GM18499 (cell line): ENCODE measurements around the gene ATP8A1.
"Not testable (repeated sequence)": the region's sequence is repeated elsewhere in the genome, so short reads cannot be mapped to it uniquely, and the experiment has no call there.

Source experiments
- ATAC-seq: cut with Tn5 transposase; IDR thresholded peaks from one replicate; pipeline ENCODE4 v1.9.1; 2021; ENCODE audit warnings: moderate number of reproducible peaks; ENCODE audit not compliant: insufficient read depth, unreplicated experiment

Gene ATP8A1

DNA sequence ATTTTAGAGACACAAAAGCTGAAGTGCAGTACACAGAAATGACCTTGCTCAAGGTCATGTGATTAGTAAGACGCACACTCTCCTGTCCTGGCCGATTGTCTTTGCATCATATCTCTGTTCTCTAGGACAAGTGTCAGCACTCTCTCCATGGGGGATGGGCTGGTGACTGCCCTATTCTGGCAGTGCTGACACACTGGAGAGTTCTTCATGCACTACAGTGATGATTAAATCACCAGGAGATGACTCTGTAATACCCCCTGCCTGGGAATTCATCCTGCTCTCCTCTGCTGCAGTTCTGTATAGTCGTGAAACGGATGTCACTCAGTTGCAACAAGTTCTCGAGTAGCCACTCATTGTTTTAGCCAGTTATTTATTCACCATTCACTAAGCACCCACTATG is 264.9 kb downstream of the ATP8A1 start:
- ATAC-seq: no peak

DNA sequence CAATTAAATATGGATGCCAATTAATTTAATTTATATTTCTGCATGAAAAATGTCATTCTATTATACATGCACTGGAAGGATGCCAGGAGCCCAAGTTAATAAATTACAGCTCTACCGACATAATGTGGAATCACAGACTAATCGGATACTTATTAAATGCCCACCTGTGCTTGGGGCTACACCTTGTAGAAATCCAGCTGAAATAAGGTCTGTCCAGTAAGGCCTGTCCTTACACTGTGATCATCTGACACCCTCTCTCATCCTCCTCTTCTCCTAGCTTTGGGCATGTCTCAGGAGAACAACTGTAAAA is 265.6 kb downstream of the ATP8A1 start:
- ATAC-seq: no peak

GRCh38 chr4:42390622-42391354 is 266.1 kb downstream of the ATP8A1 start:
- no peak for ATAC-seq

DNA sequence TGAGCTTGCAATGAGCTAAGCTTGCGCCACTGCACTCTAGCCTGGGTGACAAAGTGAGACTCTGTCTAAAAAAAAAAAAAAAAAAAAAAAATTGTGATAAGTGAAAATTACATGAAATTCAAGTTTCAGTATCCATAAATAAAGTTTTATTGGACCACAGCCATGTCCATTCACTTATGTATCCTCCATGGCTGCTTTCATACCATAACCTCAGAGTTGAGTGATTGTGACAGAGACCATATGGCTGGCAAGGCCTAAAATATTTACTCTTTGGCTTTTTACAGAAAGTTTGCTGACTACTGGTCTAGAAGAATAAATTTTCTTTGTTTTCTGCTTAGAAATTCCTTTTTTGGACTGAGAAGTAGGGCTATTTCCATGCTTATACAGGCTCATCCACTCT is 271.4 kb downstream of the ATP8A1 start:
- no peak for ATAC-seq

DNA sequence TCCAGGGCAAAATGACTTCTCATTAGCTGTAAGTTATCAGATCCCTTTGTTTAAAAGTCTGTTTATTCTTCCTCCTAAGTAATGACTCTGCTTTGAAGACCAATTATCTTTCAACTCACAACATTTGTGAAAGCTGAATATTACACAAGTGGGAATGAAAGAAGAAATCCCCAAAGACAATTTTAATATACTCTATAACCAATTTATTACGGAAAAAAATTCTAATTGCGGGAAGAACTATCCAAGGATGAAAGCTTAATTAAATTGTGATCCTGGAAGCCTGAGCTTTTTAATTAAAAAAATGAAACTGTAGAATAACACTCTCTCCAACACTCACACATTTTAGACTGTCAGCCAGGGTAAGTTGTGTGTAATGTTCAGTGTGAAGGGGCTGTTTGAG is 275.2 kb downstream of the ATP8A1 start:
- no peak for ATAC-seq

- no peak for ATAC-seq
Measured at GRCh38 chr4:42377497-42377896, 279.4 kb downstream of the ATP8A1 start.

- not testable (repeated sequence) for ATAC-seq
Measured at GRCh38 chr4:42372303-42372702, 284.6 kb downstream of the ATP8A1 start.

- no peak for ATAC-seq
Measured at GRCh38 chr4:42371305-42372252, 285.3 kb downstream of the ATP8A1 start.

- ATAC-seq: no peak
Measured at GRCh38 chr4:42369489-42369888, 287.4 kb downstream of the ATP8A1 start.

- no peak for ATAC-seq
Measured at GRCh38 chr4:42366959-42367358, 289.9 kb downstream of the ATP8A1 start.

DNA sequence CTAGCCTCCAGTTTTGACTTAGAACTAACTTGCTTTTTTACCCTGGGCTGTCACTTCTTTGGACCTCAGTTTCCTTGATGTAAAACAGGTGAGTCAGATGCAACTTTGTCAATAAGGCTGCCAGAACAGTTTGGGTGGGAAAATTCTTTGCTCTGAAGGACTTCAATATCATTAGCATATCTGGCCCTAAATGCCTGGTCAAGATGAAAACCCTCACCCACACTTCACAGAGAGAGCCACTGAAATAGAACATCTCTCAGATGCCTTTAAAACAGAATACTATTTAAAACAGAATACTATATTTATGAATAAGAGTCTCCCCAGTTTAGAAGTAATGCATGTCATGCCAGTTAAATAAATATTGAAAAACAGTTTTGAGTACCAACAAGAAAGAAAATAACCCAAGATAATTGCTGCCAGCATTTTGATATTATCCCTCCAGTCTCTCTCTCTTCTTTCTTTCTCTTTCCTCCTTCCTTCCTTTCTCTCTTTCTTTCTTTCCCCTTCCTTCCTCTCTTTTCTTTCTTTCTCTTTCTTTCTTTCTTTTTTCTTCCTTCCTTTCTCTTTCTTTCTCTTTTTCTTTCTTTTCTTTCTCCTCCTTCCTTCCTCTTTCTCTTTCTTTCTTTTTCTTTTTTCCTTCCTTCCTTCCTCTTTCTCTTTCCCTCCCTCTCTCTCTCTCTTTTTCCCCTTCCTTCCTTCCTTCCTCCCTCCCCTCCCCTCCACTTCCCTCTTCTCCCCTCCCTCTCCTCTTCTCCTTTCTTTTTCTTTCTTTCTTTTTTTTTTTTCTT is 292.4 kb downstream of the ATP8A1 start:
- no peak for ATAC-seq

GRCh38 chr4:42363614-42364013 is 293.3 kb downstream of the ATP8A1 start:
- ATAC-seq: no peak

- no peak for ATAC-seq
Measured at GRCh38 chr4:42362591-42362990, 294.3 kb downstream of the ATP8A1 start.

DNA sequence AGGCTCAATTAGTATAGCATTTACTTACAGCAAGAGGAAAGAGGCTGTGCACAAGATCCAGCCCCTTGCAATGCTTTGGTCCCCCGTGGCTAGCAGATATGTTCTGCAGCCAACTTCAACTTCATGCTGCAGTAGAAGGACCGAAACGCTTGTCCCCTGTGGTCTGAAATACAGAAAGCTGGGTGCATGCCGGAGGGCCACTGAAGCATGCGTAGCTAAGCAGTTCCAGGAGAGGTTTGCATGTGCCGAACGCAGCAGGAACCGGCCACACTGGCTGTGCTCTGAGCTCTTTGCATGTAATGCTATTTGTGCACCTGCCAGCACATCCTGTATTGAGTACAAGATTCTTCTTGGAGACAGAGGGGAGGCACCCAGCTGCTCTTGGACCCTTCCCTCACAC is 295.4 kb downstream of the ATP8A1 start:
- no peak for ATAC-seq

GRCh38 chr4:42360256-42360669 is 296.6 kb downstream of the ATP8A1 start:
- no peak for ATAC-seq

DNA sequence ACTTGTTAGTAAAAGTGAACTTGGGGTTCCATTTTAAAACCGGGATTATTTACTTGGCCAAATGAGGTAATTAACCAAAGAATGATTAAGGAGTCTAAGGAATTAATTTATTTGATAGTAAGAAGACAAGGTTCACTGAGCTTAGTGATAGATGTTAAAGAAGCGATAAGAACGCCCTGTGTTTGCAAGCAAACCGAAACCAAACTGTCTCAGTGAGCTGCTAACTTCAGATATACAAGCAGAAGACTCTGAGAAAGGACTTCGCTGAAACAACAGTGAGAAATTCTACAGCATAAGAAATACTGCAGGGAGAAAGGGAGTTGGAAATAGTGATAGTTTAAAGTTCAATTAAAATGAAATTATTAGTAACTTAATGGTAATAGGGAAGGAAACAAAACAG is 297.2 kb downstream of the ATP8A1 start:
- ATAC-seq: no peak
